Endothelial cell of umbilical vein (primary cell): ENCODE results near the gene ZNF425. TPM values are rescaled to one million over a fixed set of nuclear protein-coding genes. Genes with fewer than 3 reads are reported as not detected.
A peak's percentile ranks its signal among the peaks of the same experiment; 100 is the strongest.

Source experiments
- BruUV-seq: library from RNA; stranded (reverse); fragments of 400-500 nt; replicated peaks from 2 replicates; lab custom pipeline; 2021; lab: Mats Ljungman, UMichigan
- CTCF ChIA-PET: fragments of 300-600, 350-600 bp; sonication (Branson Sonifier 250); formaldehyde crosslinking; loops from one replicate; lab custom pipeline; 2021; ENCODE audit warnings: antibody characterized with exemption, inconsistent platforms; lab: Charles Lee
- POLR2A ChIA-PET: fragments of 300-600, 350-600 bp; sonication (Branson Sonifier 250); formaldehyde crosslinking; loops from one replicate; lab custom pipeline; 2021; ENCODE audit warnings: antibody characterized with exemption, inconsistent platforms; lab: Charles Lee
- DNase-seq: peaks from one replicate; pipeline ENCODE4 v3.0.0-alpha.2; 2011; ENCODE audit warnings: low read depth, low spot score
- FAIRE-seq: peaks from 2 replicates; lab custom pipeline; 2011; peaks lifted over from hg19 to GRCh38; lab: Jason Lieb, UNC
- H2AFZ ChIP-seq: 2 replicates; pipeline ENCODE4 v1.6.0; 2012; ENCODE audit warnings: low read depth, low read length, control low read depth, inconsistent platforms
- H3K27ac ChIP-seq: 2 replicates; pipeline ENCODE4 v1.5.1; 2011; ENCODE audit warnings: low read depth, mild to moderate bottlenecking, control low read depth, low read length, moderate library complexity; ENCODE audit not compliant: insufficient read depth
- H3K27me3 ChIP-seq, 2 experiments: 2 replicates each; pipeline versions ENCODE4 v1.6.0 to v1.6.1; 2011; ENCODE audit warnings: low read length in 2 of 2, mixed read lengths in 1 of 2; ENCODE audit not compliant: control insufficient read depth in 2 of 2, insufficient read depth in 2 of 2
- H3K36me3 ChIP-seq, 2 experiments: 2 replicates in 1 of 2; 3 replicates in 1 of 2; pipeline ENCODE4 v1.5.1; 2011; ENCODE audit warnings: low read length in 2 of 2, mild to moderate bottlenecking in 1 of 2, moderate library complexity in 1 of 2; ENCODE audit not compliant: control insufficient read depth in 2 of 2, insufficient read depth in 2 of 2; ENCODE audit errors: extremely low read depth in 1 of 2
- H3K4me1 ChIP-seq: 3 replicates; pipeline ENCODE4 v1.5.1; 2011; ENCODE audit warnings: mild to moderate bottlenecking, low read length; ENCODE audit not compliant: control insufficient read depth, insufficient read depth; ENCODE audit errors: extremely low read depth
- H3K4me2 ChIP-seq: 2 replicates; pipeline ENCODE4 v1.6.1; 2011; ENCODE audit warnings: low read length, control low read depth, mixed read lengths; ENCODE audit not compliant: insufficient read depth
- H3K4me3 ChIP-seq, 3 experiments: fragments of 200-600 bp in 1 of 3; sonication (generic), shearing (Covaris generic) in 1 of 3; replicated peaks in 1 of 3; 2 replicates each; pipeline ENCODE4 v1.5.1; 2011 to 2016; ENCODE audit warnings: control low read depth in 3 of 3, low read length in 3 of 3, mild to moderate bottlenecking in 2 of 3, inconsistent platforms in 1 of 3, low read depth in 1 of 3, moderate library complexity in 1 of 3; ENCODE audit not compliant: insufficient read depth in 1 of 3
- H3K79me2 ChIP-seq: 2 replicates; pipeline ENCODE4 v1.6.0; 2012; ENCODE audit warnings: low read length, inconsistent platforms; ENCODE audit not compliant: control insufficient read depth, insufficient read depth
- H3K9ac ChIP-seq: replicated peaks from 2 replicates; pipeline ENCODE3; 2011; ENCODE audit warnings: low read length, control low read depth; ENCODE audit not compliant: insufficient read depth; ENCODE audit errors: extremely low read depth
- H3K9me1 ChIP-seq: replicated peaks from 3 replicates; pipeline ENCODE4 v1.6.0; 2011; ENCODE audit warnings: mild to moderate bottlenecking, low read length; ENCODE audit not compliant: control insufficient read depth, insufficient read depth; ENCODE audit errors: extremely low read depth
- H3K9me3 ChIP-seq: replicated peaks from 2 replicates; pipeline ENCODE4 v1.5.1; 2012; ENCODE audit warnings: low read length, inconsistent platforms; ENCODE audit not compliant: control insufficient read depth, insufficient read depth
- H4K20me1 ChIP-seq: replicated peaks from 2 replicates; pipeline ENCODE3; 2011; ENCODE audit warnings: mild to moderate bottlenecking, low read length; ENCODE audit not compliant: control insufficient read depth, insufficient read depth; ENCODE audit errors: extremely low read depth
- EZH2 ChIP-seq: IDR thresholded peaks from 2 replicates; pipeline ENCODE4 v1.6.1; 2012; ENCODE audit warnings: borderline replicate concordance, low read depth, mild to moderate bottlenecking, moderate library complexity, low read length, inconsistent platforms; ENCODE audit not compliant: severe bottlenecking
- FOS ChIP-seq: IDR thresholded peaks from 2 replicates; pipeline ENCODE4 v1.6.1; 2011; ENCODE audit warnings: mild to moderate bottlenecking, low read length, moderate library complexity, borderline replicate concordance; ENCODE audit not compliant: insufficient read depth
- JUN ChIP-seq: IDR thresholded peaks from 2 replicates; pipeline ENCODE4 v1.6.1; 2011; ENCODE audit warnings: borderline replicate concordance, low read depth; ENCODE audit not compliant: insufficient read length, insufficient read depth
- MYC ChIP-seq: IDR thresholded peaks from one replicate; pipeline ENCODE4 v1.6.1; 2011; ENCODE audit warnings: mild to moderate bottlenecking, low read depth, low read length
- POLR2AphosphoS5 ChIP-seq: IDR thresholded peaks from 2 replicates; pipeline ENCODE4 v1.6.1; 2012; ENCODE audit warnings: low read depth, mild to moderate bottlenecking, control low read depth, low read length, moderate library complexity; ENCODE audit not compliant: insufficient read depth
- dilution Hi-C: fragments of 300-500 bp; cut with MboI; formaldehyde crosslinking; loops from one replicate; pipeline ENCODE4 v1.15.0; 2019; ENCODE audit warnings: low sequenced_read_pairs; ENCODE audit not compliant: extremely low pct_ligation_motif_present
- intact Hi-C: fragments of 100-400 bp; cut with micrococcal nuclease; formaldehyde crosslinking; loops from one replicate; pipeline ENCODE4 v1.10.0; 2022
- polyA plus RNA-seq, 4 experiments: library from polyadenylated mRNA; depleted of rRNA in 3 of 4; stranded (reverse) in 3 of 4; unstranded in 1 of 4; fragments of >200 nt; gene quantifications; 2 replicates each; pipeline versions ENCODE4 v1.2.1 to v1.2.3, GENCODE V29; 2011 to 2012; ENCODE audit warnings: missing spikeins in 1 of 4
- total RNA-seq: library from RNA; stranded (reverse); gene quantifications from 2 replicates; pipeline ENCODE4 v1.2.3, GENCODE V29; 2021
- TF ChIP-seq, protein P1 (sequence below), 2 donors: IDR thresholded peaks; 1 replicate in 1 of 2; 2 replicates in 1 of 2; pipeline ENCODE4 v1.5.1; 2011; ENCODE audit warnings: low read length in 2 of 2, mild to moderate bottlenecking in 2 of 2, moderate library complexity in 2 of 2, control low read depth in 1 of 2, inconsistent platforms in 1 of 2, low read depth in 1 of 2; ENCODE audit not compliant: insufficient read depth in 1 of 2; ENCODE audit errors: extremely low read depth in 1 of 2

Gene ZNF425
- total and polyA plus RNA-seq, 2 donors (not counting 3 experiments of a cell fraction or from before 2014, with no cell fraction given), result 0.68 to 0.93 TPM

DNA sequence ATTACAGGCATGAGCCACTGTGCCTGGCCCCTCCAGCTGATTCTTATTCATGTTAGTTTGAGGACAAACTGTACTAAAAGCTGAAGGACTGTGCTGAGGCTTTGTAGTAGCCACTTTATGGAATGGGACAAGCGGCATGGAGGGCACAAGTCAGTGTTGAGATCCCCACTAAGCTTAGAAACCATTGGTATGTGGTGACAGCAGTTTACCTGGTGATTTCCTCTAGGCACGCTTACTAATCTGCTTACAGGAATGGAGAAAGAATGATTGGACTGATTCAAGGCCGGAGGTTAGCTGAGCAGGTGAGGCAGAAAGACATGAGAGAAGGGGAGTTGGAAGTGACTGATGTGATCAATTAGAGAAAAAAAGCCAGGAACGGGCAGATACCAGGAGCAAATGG, 24.9 kb upstream of the ZNF425 start:
- no peak overlapping the region for H2AFZ ChIP-seq
- CTCF ChIA-PET, result no interaction called here
- H3K4me3 ChIP-seq, result no peak overlapping the region
- no peaks in the 10 kb centered on the region for H3K9me3 ChIP-seq
- peaks cover 2% of the 10 kb centered on the region in 2 experiments for H3K36me3 ChIP-seq
- no peaks in the 10 kb centered on the region for H3K9me1 ChIP-seq
- H3K4me2 ChIP-seq, result no peak overlapping the region
- H3K9ac ChIP-seq, result no peak overlapping the region
- FAIRE-seq, result no peak
- BruUV-seq, result no TSS peak
- H3K4me1 ChIP-seq, result peaks cover 4% of the 10 kb centered on the region
- POLR2A ChIA-PET, result no interaction called here
- intact Hi-C loops (no loop called here), dilution Hi-C loops (no loop called here)
- no peaks in the 10 kb centered on the region for H4K20me1 ChIP-seq
- no peak overlapping the region for H3K27ac ChIP-seq
- peaks cover 55% of the 10 kb centered on the region for H3K79me2 ChIP-seq
- no peaks in the 10 kb centered on the region for H3K27me3 ChIP-seq
- TF ChIP-seq, protein P1, sequence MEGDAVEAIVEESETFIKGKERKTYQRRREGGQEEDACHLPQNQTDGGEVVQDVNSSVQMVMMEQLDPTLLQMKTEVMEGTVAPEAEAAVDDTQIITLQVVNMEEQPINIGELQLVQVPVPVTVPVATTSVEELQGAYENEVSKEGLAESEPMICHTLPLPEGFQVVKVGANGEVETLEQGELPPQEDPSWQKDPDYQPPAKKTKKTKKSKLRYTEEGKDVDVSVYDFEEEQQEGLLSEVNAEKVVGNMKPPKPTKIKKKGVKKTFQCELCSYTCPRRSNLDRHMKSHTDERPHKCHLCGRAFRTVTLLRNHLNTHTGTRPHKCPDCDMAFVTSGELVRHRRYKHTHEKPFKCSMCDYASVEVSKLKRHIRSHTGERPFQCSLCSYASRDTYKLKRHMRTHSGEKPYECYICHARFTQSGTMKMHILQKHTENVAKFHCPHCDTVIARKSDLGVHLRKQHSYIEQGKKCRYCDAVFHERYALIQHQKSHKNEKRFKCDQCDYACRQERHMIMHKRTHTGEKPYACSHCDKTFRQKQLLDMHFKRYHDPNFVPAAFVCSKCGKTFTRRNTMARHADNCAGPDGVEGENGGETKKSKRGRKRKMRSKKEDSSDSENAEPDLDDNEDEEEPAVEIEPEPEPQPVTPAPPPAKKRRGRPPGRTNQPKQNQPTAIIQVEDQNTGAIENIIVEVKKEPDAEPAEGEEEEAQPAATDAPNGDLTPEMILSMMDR (IDR thresholded peaks at IDR 0.05; ENCODE audit: extremely low read depth in 1 of 2, insufficient read depth in 1 of 2, low read depth in 1 of 2, low read length in 2 of 2), result no peak
- no peak for DNase-seq

DNA sequence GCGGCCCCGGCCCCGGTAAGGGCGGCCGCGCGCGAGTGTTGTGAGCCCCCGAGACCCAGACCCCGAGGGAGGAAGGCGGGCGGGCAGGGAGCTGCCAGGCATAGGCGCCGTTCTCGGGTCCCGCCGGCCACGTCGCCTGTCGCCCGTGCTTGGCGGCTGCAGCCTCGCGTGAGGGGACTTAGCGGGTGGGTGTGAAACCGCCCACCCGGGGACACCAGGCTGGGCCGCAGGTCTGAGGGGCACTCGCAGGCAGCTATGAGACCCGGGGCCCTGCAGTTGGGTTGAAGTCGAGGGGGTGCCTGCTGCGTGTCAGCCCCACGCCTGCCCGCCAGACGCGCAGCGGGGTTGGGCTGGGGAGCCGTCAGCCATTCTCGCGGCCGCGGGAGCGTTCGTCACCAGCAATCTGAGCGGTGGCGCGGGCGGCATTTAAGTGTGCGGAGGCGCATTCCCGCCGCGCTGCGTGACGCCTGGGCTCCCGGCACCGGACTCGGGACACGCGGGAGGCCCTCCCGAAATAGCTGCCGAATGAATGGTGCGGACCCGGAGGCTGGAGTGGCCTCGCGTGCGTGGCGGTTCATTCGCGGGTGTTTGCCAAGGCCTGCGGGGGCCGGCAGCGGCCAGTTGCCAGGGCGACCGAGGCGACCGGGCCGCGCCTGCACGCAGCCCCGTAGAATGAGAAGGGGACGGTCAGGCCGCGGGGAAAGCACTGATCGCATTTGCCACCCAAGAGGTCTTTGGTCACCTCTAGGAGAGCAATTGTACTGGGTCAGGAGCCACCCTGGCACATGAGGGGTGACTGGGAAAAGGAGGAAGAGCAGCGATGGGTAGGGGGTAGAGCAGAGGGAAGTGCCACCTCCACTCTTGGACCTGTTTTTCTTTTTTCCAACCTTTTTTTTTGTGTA, 21.9 kb upstream of the ZNF425 start:
- H3K79me2 ChIP-seq, result peaks cover 44% of the 10 kb centered on the region
- intact Hi-C loops, result loop anchor here (1.0 to 5.0 kb wide), 7 partner anchors 22 to 477 kb away; partner anchors contain the start of genes EZH2, PDIA4, ZNF282 and ZNF425

More for the DNA sequence above, 21.9 kb upstream of the ZNF425 start:
- dilution Hi-C loops, result no loop called here
- peak; percentile 74 for DNase-seq
- H3K4me2 ChIP-seq, result peak overlapping the region; percentile 69
- BruUV-seq, result no TSS peak
- no peaks in the 10 kb centered on the region for H3K36me3 ChIP-seq
- no peaks in the 10 kb centered on the region for H3K9me1 ChIP-seq
- peak; percentile 56 for FAIRE-seq
- ChIA-PET CTCF (interaction anchor here (0.7 to 3.3 kb wide), 22 partner anchors 9 to 348 kb away, joined by 3 to 61 read pairs (median 6); partner anchors contain the start of genes ZNF282, ZNF425 and ZNF783), POLR2A (interaction anchor here (0.6 to 1.3 kb wide), 2 partner anchors 22 to 84 kb away, joined by 3 read pairs; no protein-coding TSS in a partner anchor)
- no peaks in the 10 kb centered on the region for H4K20me1 ChIP-seq
- H3K27me3 ChIP-seq, result no peaks in the 10 kb centered on the region
- peak overlapping the region; percentile 91 for H2AFZ ChIP-seq
- TF ChIP-seq EZH2, result no peak
- no peak for TF ChIP-seq JUN
- TF ChIP-seq POLR2AphosphoS5, result no peak
- no peak for TF ChIP-seq FOS
- TF ChIP-seq MYC, result no peak
- H3K27ac ChIP-seq, result peak overlapping the region; percentile 57
- peaks cover 4% of the 10 kb centered on the region for H3K4me1 ChIP-seq
- no peaks in the 10 kb centered on the region for H3K9me3 ChIP-seq
- peak overlapping the region; percentile 74 to 98 (median 87) for H3K4me3 ChIP-seq
- peak overlapping the region; percentile 81 for H3K9ac ChIP-seq
